Activated CD4-positive, alpha-beta memory T cell treated with anti-CD3 and anti-CD28 coated beads, Interleukin-2, amount 10 ng/mL, durations not matched to agents 7 days and 5 days (primary cell): ENCODE results near the gene PITPNC1. TPM values are rescaled to one million over a fixed set of nuclear protein-coding genes. Genes with fewer than 3 reads are reported as not detected.

ENCODE experiments used
- CTCF ChIA-PET: fragments of 350-600 bp; sonication (Branson Sonifier 250); formaldehyde crosslinking; loops from one replicate; lab custom pipeline; 2021; ENCODE audit warnings: antibody characterized with exemption, inconsistent platforms; lab: Charles Lee
- POLR2A ChIA-PET: fragments of 350-600 bp; sonication (Branson Sonifier 250); formaldehyde crosslinking; loops from one replicate; lab custom pipeline; 2021; ENCODE audit warnings: antibody characterized with exemption; lab: Charles Lee
- DNase-seq: peaks from one replicate; pipeline ENCODE4 v3.0.0-alpha.2; 2020
- H3K27ac Mint-ChIP-seq: one replicate; pipeline ENCODE4 v1.8.0; 2021; ENCODE audit warnings: mild to moderate bottlenecking, mixed read lengths
- H3K27me3 Mint-ChIP-seq: one replicate; pipeline ENCODE4 v1.8.0; 2021; ENCODE audit warnings: mixed read lengths
- H3K36me3 Mint-ChIP-seq: one replicate; pipeline ENCODE4 v1.8.0; 2021; ENCODE audit warnings: low read depth, mixed read lengths
- H3K4me1 Mint-ChIP-seq: one replicate; pipeline ENCODE4 v1.8.0; 2021; ENCODE audit warnings: mixed read lengths
- H3K4me3 Mint-ChIP-seq: one replicate; pipeline ENCODE4 v1.8.0; 2021; ENCODE audit warnings: mild to moderate bottlenecking, mixed read lengths
- H3K9me3 Mint-ChIP-seq: one replicate; pipeline ENCODE4 v1.8.0; 2021; ENCODE audit warnings: mixed read lengths
- total RNA-seq, 2 experiments: library from RNA; stranded (reverse); gene quantifications; one replicate each; pipeline ENCODE4 v1.2.3, GENCODE V29; 2021

The PITPNC1 gene
- total RNA-seq, 2 experiments from 2014 or later = 29.1 to 31.1 TPM

- H3K4me1 Mint-ChIP-seq = peaks cover 10% of the 10 kb centered on the region
- ChIA-PET POLR2A (no interaction called here), CTCF (no interaction called here)
- no peaks in the 10 kb centered on the region for H3K27me3 Mint-ChIP-seq
- H3K27ac Mint-ChIP-seq = no peak overlapping the region
- DNase-seq = no peak
- H3K4me3 Mint-ChIP-seq = no peak overlapping the region
- H3K36me3 Mint-ChIP-seq = peaks cover 72% of the 10 kb centered on the region
- H3K9me3 Mint-ChIP-seq = no peaks in the 10 kb centered on the region
These were observed 353.6 kb downstream of the PITPNC1 start for GRCh38 chr17:67730731-67731130.

GRCh38 chr17:67733449-67733848 is 356.4 kb downstream of the PITPNC1 start:
- H3K4me3 Mint-ChIP-seq = no peak overlapping the region
- ChIA-PET CTCF (no interaction called here), POLR2A (no interaction called here)
- no peak for DNase-seq
- peak overlapping the region; percentile 42 for H3K27ac Mint-ChIP-seq
- H3K4me1 Mint-ChIP-seq = peaks cover 7% of the 10 kb centered on the region
- H3K9me3 Mint-ChIP-seq = no peaks in the 10 kb centered on the region
- peaks cover 77% of the 10 kb centered on the region for H3K36me3 Mint-ChIP-seq
- no peaks in the 10 kb centered on the region for H3K27me3 Mint-ChIP-seq

GRCh38 chr17:67737145-67737544 is 360.1 kb downstream of the PITPNC1 start:
- no peak for DNase-seq
- no peaks in the 10 kb centered on the region for H3K27me3 Mint-ChIP-seq
- H3K36me3 Mint-ChIP-seq = peaks cover 61% of the 10 kb centered on the region
- peaks cover 5% of the 10 kb centered on the region for H3K4me1 Mint-ChIP-seq
- POLR2A ChIA-PET = no interaction called here
- H3K27ac Mint-ChIP-seq = no peak overlapping the region
- H3K4me3 Mint-ChIP-seq = no peak overlapping the region
- no peaks in the 10 kb centered on the region for H3K9me3 Mint-ChIP-seq
- CTCF ChIA-PET = no interaction called here

GRCh38 chr17:67742025-67742424 is 364.9 kb downstream of the PITPNC1 start:
- Mint-ChIP-seq H3K4me3 (no peak overlapping the region), H3K27ac (no peak overlapping the region), H3K36me3 (peaks cover 55% of the 10 kb centered on the region), H3K27me3 (no peaks in the 10 kb centered on the region), H3K4me1 (no peaks in the 10 kb centered on the region), H3K9me3 (no peaks in the 10 kb centered on the region)
- ChIA-PET POLR2A (no interaction called here), CTCF (no interaction called here)
- no peak for DNase-seq

Other genes with a start within 250 kb of the PITPNC1 start
- gene HELZ, start 132.1 kb upstream of the PITPNC1 start, total RNA-seq = 100 to 1,000 TPM in 1 of 2 experiments, 10 to 100 TPM in 1; 98.2 to 109 TPM
- gene PSMD12, start 10.7 kb upstream of the PITPNC1 start, total RNA-seq = 10 to 100 TPM; 49.3 to 50.0 TPM